ENCODE data around the gene RASGRP2.

DNA sequence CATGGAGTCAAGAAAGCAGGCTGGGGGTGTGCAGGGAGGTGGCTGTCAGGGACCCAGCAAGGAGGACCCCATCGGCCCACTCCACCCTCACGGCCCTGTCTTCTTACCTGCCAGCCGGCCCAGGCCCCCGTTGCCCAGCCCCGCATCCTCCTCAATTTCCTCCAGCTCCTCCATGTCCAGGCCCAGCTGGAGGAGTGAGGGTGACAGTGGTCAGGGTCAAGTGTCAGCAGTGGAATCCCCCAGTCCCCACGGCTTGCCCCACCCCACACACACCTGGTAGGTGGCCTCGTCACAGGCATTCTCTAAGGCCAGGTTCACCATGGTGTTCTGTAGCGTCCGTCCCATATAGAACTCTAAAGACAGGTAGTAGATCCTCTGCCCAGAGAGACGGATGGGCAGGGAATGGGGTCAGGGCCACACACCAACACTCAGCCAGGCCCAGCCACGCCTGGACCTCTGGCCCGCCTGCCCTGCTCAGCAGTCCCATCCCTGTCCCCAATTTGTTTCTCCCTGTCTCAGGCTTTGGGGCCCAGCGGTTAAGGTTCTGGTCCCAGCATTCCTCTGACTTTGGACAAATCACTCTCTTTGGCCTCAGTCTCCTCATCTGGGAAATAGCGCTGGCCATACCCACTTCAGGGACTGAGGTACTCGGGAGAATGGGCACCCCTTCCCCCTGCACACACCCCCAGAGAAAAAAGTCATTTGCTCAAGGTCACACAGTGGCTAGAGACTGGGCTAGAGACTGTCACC lies 14.6 kb upstream of the RASGRP2 start:
- TF ChIP-seq, protein P1, sequence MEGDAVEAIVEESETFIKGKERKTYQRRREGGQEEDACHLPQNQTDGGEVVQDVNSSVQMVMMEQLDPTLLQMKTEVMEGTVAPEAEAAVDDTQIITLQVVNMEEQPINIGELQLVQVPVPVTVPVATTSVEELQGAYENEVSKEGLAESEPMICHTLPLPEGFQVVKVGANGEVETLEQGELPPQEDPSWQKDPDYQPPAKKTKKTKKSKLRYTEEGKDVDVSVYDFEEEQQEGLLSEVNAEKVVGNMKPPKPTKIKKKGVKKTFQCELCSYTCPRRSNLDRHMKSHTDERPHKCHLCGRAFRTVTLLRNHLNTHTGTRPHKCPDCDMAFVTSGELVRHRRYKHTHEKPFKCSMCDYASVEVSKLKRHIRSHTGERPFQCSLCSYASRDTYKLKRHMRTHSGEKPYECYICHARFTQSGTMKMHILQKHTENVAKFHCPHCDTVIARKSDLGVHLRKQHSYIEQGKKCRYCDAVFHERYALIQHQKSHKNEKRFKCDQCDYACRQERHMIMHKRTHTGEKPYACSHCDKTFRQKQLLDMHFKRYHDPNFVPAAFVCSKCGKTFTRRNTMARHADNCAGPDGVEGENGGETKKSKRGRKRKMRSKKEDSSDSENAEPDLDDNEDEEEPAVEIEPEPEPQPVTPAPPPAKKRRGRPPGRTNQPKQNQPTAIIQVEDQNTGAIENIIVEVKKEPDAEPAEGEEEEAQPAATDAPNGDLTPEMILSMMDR (conservative IDR thresholded peaks at IDR 0.05; ENCODE audit: low read depth in 2 of 2) = no peak
- TF ChIP-seq POLR2AphosphoS5 (IDR thresholded peaks at IDR 0.05; ENCODE audit: low read depth) = no peak
- no peak for TF ChIP-seq EZH2 (IDR thresholded peaks at IDR 0.05; ENCODE audit: low read depth, unreplicated experiment)
- TF ChIP-seq, protein P2, sequence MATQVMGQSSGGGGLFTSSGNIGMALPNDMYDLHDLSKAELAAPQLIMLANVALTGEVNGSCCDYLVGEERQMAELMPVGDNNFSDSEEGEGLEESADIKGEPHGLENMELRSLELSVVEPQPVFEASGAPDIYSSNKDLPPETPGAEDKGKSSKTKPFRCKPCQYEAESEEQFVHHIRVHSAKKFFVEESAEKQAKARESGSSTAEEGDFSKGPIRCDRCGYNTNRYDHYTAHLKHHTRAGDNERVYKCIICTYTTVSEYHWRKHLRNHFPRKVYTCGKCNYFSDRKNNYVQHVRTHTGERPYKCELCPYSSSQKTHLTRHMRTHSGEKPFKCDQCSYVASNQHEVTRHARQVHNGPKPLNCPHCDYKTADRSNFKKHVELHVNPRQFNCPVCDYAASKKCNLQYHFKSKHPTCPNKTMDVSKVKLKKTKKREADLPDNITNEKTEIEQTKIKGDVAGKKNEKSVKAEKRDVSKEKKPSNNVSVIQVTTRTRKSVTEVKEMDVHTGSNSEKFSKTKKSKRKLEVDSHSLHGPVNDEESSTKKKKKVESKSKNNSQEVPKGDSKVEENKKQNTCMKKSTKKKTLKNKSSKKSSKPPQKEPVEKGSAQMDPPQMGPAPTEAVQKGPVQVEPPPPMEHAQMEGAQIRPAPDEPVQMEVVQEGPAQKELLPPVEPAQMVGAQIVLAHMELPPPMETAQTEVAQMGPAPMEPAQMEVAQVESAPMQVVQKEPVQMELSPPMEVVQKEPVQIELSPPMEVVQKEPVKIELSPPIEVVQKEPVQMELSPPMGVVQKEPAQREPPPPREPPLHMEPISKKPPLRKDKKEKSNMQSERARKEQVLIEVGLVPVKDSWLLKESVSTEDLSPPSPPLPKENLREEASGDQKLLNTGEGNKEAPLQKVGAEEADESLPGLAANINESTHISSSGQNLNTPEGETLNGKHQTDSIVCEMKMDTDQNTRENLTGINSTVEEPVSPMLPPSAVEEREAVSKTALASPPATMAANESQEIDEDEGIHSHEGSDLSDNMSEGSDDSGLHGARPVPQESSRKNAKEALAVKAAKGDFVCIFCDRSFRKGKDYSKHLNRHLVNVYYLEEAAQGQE (IDR thresholded peaks at IDR 0.05; ENCODE audit: unreplicated experiment) = no peak
- TF ChIP-seq ZNF114 (CRISPR knock-in tag; IDR thresholded peaks at IDR 0.05) = no peak
- TF ChIP-seq, protein P3, sequence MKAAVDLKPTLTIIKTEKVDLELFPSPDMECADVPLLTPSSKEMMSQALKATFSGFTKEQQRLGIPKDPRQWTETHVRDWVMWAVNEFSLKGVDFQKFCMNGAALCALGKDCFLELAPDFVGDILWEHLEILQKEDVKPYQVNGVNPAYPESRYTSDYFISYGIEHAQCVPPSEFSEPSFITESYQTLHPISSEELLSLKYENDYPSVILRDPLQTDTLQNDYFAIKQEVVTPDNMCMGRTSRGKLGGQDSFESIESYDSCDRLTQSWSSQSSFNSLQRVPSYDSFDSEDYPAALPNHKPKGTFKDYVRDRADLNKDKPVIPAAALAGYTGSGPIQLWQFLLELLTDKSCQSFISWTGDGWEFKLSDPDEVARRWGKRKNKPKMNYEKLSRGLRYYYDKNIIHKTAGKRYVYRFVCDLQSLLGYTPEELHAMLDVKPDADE (IDR thresholded peaks at IDR 0.05) = no peak
- no peak for TF ChIP-seq CREB1 (CRISPR knock-in tag; IDR thresholded peaks at IDR 0.05; ENCODE audit: low read depth)
- TF ChIP-seq, protein P4, sequence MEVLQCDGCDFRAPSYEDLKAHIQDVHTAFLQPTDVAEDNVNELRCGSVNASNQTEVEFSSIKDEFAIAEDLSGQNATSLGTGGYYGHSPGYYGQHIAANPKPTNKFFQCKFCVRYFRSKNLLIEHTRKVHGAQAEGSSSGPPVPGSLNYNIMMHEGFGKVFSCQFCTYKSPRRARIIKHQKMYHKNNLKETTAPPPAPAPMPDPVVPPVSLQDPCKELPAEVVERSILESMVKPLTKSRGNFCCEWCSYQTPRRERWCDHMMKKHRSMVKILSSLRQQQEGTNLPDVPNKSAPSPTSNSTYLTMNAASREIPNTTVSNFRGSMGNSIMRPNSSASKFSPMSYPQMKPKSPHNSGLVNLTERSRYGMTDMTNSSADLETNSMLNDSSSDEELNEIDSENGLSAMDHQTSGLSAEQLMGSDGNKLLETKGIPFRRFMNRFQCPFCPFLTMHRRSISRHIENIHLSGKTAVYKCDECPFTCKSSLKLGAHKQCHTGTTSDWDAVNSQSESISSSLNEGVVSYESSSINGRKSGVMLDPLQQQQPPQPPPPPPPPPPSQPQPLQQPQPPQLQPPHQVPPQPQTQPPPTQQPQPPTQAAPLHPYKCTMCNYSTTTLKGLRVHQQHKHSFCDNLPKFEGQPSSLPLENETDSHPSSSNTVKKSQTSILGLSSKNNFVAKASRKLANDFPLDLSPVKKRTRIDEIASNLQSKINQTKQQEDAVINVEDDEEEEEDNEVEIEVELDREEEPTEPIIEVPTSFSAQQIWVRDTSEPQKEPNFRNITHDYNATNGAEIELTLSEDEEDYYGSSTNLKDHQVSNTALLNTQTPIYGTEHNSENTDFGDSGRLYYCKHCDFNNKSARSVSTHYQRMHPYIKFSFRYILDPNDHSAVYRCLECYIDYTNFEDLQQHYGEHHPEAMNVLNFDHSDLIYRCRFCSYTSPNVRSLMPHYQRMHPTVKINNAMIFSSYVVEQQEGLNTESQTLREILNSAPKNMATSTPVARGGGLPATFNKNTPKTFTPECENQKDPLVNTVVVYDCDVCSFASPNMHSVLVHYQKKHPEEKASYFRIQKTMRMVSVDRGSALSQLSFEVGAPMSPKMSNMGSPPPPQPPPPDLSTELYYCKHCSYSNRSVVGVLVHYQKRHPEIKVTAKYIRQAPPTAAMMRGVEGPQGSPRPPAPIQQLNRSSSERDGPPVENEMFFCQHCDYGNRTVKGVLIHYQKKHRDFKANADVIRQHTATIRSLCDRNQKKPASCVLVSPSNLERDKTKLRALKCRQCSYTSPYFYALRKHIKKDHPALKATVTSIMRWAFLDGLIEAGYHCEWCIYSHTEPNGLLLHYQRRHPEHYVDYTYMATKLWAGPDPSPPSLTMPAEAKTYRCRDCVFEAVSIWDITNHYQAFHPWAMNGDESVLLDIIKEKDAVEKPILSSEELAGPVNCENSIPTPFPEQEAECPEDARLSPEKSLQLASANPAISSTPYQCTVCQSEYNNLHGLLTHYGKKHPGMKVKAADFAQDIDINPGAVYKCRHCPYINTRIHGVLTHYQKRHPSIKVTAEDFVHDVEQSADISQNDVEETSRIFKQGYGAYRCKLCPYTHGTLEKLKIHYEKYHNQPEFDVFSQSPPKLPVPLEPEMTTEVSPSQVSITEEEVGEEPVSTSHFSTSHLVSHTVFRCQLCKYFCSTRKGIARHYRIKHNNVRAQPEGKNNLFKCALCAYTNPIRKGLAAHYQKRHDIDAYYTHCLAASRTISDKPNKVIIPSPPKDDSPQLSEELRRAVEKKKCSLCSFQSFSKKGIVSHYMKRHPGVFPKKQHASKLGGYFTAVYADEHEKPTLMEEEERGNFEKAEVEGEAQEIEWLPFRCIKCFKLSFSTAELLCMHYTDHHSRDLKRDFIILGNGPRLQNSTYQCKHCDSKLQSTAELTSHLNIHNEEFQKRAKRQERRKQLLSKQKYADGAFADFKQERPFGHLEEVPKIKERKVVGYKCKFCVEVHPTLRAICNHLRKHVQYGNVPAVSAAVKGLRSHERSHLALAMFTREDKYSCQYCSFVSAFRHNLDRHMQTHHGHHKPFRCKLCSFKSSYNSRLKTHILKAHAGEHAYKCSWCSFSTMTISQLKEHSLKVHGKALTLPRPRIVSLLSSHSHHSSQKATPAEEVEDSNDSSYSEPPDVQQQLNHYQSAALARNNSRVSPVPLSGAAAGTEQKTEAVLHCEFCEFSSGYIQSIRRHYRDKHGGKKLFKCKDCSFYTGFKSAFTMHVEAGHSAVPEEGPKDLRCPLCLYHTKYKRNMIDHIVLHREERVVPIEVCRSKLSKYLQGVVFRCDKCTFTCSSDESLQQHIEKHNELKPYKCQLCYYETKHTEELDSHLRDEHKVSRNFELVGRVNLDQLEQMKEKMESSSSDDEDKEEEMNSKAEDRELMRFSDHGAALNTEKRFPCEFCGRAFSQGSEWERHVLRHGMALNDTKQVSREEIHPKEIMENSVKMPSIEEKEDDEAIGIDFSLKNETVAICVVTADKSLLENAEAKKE (CRISPR knock-in tag; IDR thresholded peaks at IDR 0.05) = no peak
- no peak for TF ChIP-seq EZH2phosphoT487 (IDR thresholded peaks at IDR 0.05; ENCODE audit: unreplicated experiment)

All from GM23338 (cell line).